Karpas-422 (cell line): ENCODE data around the gene GRAP2. TPM values are rescaled to one million over a fixed set of nuclear protein-coding genes. Genes with fewer than 3 reads are reported as not detected.

ENCODE experiments used
- DNase-seq: peaks from one replicate; pipeline ENCODE4 v3.0.0-alpha.2; 2015
- H2AFZ ChIP-seq: fragments of 200-600 bp; sonication (generic); 2 replicates; pipeline ENCODE4 v1.6.1; 2014; ENCODE audit warnings: antibody characterized with exemption, low read length, mixed read lengths
- H3K27ac ChIP-seq: fragments of 200-600 bp; sonication (generic); 2 replicates; pipeline ENCODE4 v1.5.1; 2014; ENCODE audit warnings: mild to moderate bottlenecking, low read length, moderate library complexity
- H3K27me3 ChIP-seq: fragments of 200-600 bp; sonication (generic); 2 replicates; pipeline ENCODE4 v1.6.1; 2014; ENCODE audit warnings: low read length, mixed read lengths
- H3K36me3 ChIP-seq: fragments of 200-600 bp; sonication (generic); 2 replicates; pipeline ENCODE4 v1.6.1; 2014; ENCODE audit warnings: low read length, mixed read lengths; ENCODE audit not compliant: insufficient read depth
- H3K4me1 ChIP-seq: fragments of 200-600 bp; sonication (generic); 2 replicates; pipeline ENCODE4 v1.6.1; 2014; ENCODE audit warnings: mild to moderate bottlenecking, low read length, mixed read lengths
- H3K4me2 ChIP-seq: fragments of 200-600 bp; sonication (generic); 2 replicates; pipeline ENCODE4 v1.6.1; 2014; ENCODE audit warnings: low read length, low read depth, mild to moderate bottlenecking; ENCODE audit not compliant: poor library complexity, severe bottlenecking
- H3K4me3 ChIP-seq: fragments of 200-600 bp; sonication (generic); 2 replicates; pipeline ENCODE4 v1.5.1; 2014; ENCODE audit warnings: mild to moderate bottlenecking, antibody characterized with exemption, low read length, mixed read lengths
- H3K79me2 ChIP-seq: fragments of 200-600 bp; sonication (generic); 2 replicates; pipeline ENCODE4 v1.6.1; 2014; ENCODE audit warnings: mild to moderate bottlenecking, low read length, mixed read lengths
- H3K9ac ChIP-seq: fragments of 200-600 bp; sonication (generic); 2 replicates; pipeline ENCODE4 v1.6.0; 2014; ENCODE audit warnings: low read length
- H3K9me2 ChIP-seq: fragments of 200-600 bp; sonication (generic), shearing (Covaris generic); replicated peaks from 2 replicates; pipeline ENCODE4 v1.6.0; 2014; ENCODE audit warnings: mild to moderate bottlenecking, low read length, moderate library complexity; ENCODE audit not compliant: insufficient read depth
- H3K9me3 ChIP-seq: fragments of 300-700, 200-600 bp; sonication (generic); 2 replicates; pipeline ENCODE4 v1.6.1; 2014; ENCODE audit warnings: low read length, mixed read lengths
- H4K20me1 ChIP-seq: fragments of 200-600 bp; sonication (generic); 2 replicates; pipeline ENCODE4 v1.6.1; 2014; ENCODE audit warnings: mild to moderate bottlenecking, antibody characterized with exemption, low read length, low read depth; ENCODE audit not compliant: insufficient read depth
- total RNA-seq: library from RNA; depleted of rRNA; stranded (reverse); fragments of >200 nt; shearing (Covaris generic); gene quantifications from 2 replicates; pipeline ENCODE4 v1.2.3, GENCODE V29; 2014; ENCODE audit warnings: low replicate concordance

GRAP2 gene
- total RNA-seq, 1 experiment from 2014 or later = not detected

GRCh38 chr22:40009951-40010671 is 109.2 kb downstream of the GRAP2 start:
- H3K27me3 ChIP-seq = no peaks in the 10 kb centered on the region
- H3K4me3 ChIP-seq = no peak overlapping the region
- H3K9ac ChIP-seq = no peak overlapping the region
- no peaks in the 10 kb centered on the region for H4K20me1 ChIP-seq
- H3K36me3 ChIP-seq = no peaks in the 10 kb centered on the region
- DNase-seq = no peak
- no peaks in the 10 kb centered on the region for H3K9me2 ChIP-seq
- H3K79me2 ChIP-seq = no peaks in the 10 kb centered on the region
- no peak overlapping the region for H2AFZ ChIP-seq
- H3K4me2 ChIP-seq = no peak overlapping the region
- no peaks in the 10 kb centered on the region for H3K9me3 ChIP-seq
- H3K27ac ChIP-seq = no peak overlapping the region
- H3K4me1 ChIP-seq = no peaks in the 10 kb centered on the region

GRCh38 chr22:40010746-40011145 is 109.9 kb downstream of the GRAP2 start:
- Histone ChIP-seq H3K9me2 (no peaks in the 10 kb centered on the region), H2AFZ (no peak overlapping the region), H4K20me1 (no peaks in the 10 kb centered on the region), H3K79me2 (no peaks in the 10 kb centered on the region), H3K27ac (no peak overlapping the region), H3K9me3 (no peaks in the 10 kb centered on the region), H3K4me2 (no peak overlapping the region), H3K27me3 (no peaks in the 10 kb centered on the region), H3K36me3 (no peaks in the 10 kb centered on the region), H3K9ac (no peak overlapping the region), H3K4me3 (no peak overlapping the region), H3K4me1 (no peaks in the 10 kb centered on the region)
- DNase-seq = no peak

GRCh38 chr22:40014667-40015248 is 113.9 kb downstream of the GRAP2 start:
- Histone ChIP-seq H3K79me2 (no peaks in the 10 kb centered on the region), H3K27ac (no peak overlapping the region), H3K9me3 (no peaks in the 10 kb centered on the region)

GRCh38 chr22:40015358-40015976 is 114.6 kb downstream of the GRAP2 start:
- no peak for DNase-seq

More at GRCh38 chr22:40014667-40015248, 113.9 kb downstream of the GRAP2 start:
- H3K27me3 ChIP-seq = no peaks in the 10 kb centered on the region
- no peak overlapping the region for H3K4me3 ChIP-seq
- H3K9ac ChIP-seq = no peak overlapping the region
- DNase-seq = no peak
- H3K4me2 ChIP-seq = no peak overlapping the region
- H3K9me2 ChIP-seq = no peaks in the 10 kb centered on the region
- H3K36me3 ChIP-seq = no peaks in the 10 kb centered on the region
- no peaks in the 10 kb centered on the region for H3K4me1 ChIP-seq
- no peaks in the 10 kb centered on the region for H4K20me1 ChIP-seq
- H2AFZ ChIP-seq = no peak overlapping the region

GRCh38 chr22:40018051-40018450 is 117.2 kb downstream of the GRAP2 start:
- no peak overlapping the region for H3K4me3 ChIP-seq
- no peaks in the 10 kb centered on the region for H3K79me2 ChIP-seq
- H3K9me3 ChIP-seq = no peaks in the 10 kb centered on the region
- H3K9ac ChIP-seq = no peak overlapping the region
- no peaks in the 10 kb centered on the region for H4K20me1 ChIP-seq
- no peaks in the 10 kb centered on the region for H3K9me2 ChIP-seq
- H3K4me1 ChIP-seq = no peaks in the 10 kb centered on the region
- H2AFZ ChIP-seq = no peak overlapping the region
- no peak overlapping the region for H3K27ac ChIP-seq
- H3K4me2 ChIP-seq = no peak overlapping the region
- no peaks in the 10 kb centered on the region for H3K36me3 ChIP-seq
- no peak for DNase-seq
- H3K27me3 ChIP-seq = no peaks in the 10 kb centered on the region

More at GRCh38 chr22:40015358-40015976, 114.6 kb downstream of the GRAP2 start:
- Histone ChIP-seq H3K4me1 (no peaks in the 10 kb centered on the region), H3K4me3 (no peak overlapping the region), H3K9me2 (no peaks in the 10 kb centered on the region), H3K79me2 (no peaks in the 10 kb centered on the region), H4K20me1 (no peaks in the 10 kb centered on the region), H3K27ac (no peak overlapping the region), H3K9ac (no peak overlapping the region), H3K27me3 (no peaks in the 10 kb centered on the region), H2AFZ (no peak overlapping the region), H3K9me3 (no peaks in the 10 kb centered on the region), H3K36me3 (no peaks in the 10 kb centered on the region), H3K4me2 (no peak overlapping the region)

- Histone ChIP-seq H3K79me2 (no peaks in the 10 kb centered on the region), H2AFZ (no peak overlapping the region), H3K4me3 (no peak overlapping the region), H3K9me2 (no peaks in the 10 kb centered on the region), H3K27ac (no peak overlapping the region), H4K20me1 (no peaks in the 10 kb centered on the region), H3K4me2 (no peak overlapping the region), H3K9ac (no peak overlapping the region), H3K36me3 (no peaks in the 10 kb centered on the region), H3K27me3 (no peaks in the 10 kb centered on the region), H3K9me3 (no peaks in the 10 kb centered on the region), H3K4me1 (peaks cover 5% of the 10 kb centered on the region)
- no peak for DNase-seq
Measured at GRCh38 chr22:40019100-40019499, 118.2 kb downstream of the GRAP2 start.

GRCh38 chr22:40020956-40021355 is 120.1 kb downstream of the GRAP2 start:
- Histone ChIP-seq H4K20me1 (no peaks in the 10 kb centered on the region), H3K9me3 (no peaks in the 10 kb centered on the region), H3K27ac (no peak overlapping the region), H3K27me3 (no peaks in the 10 kb centered on the region), H3K9ac (no peak overlapping the region), H3K4me2 (no peak overlapping the region), H3K9me2 (no peaks in the 10 kb centered on the region), H3K4me3 (no peak overlapping the region), H3K36me3 (no peaks in the 10 kb centered on the region), H3K4me1 (peaks cover 24% of the 10 kb centered on the region), H3K79me2 (no peaks in the 10 kb centered on the region), H2AFZ (no peak overlapping the region)
- DNase-seq = no peak

- H3K36me3 ChIP-seq = no peaks in the 10 kb centered on the region
- no peaks in the 10 kb centered on the region for H3K79me2 ChIP-seq
- peaks cover 29% of the 10 kb centered on the region for H3K4me1 ChIP-seq
- no peak overlapping the region for H2AFZ ChIP-seq
- H3K4me3 ChIP-seq = no peak overlapping the region
- no peak for DNase-seq
- H3K27me3 ChIP-seq = no peaks in the 10 kb centered on the region
- H3K9me2 ChIP-seq = no peaks in the 10 kb centered on the region
- no peaks in the 10 kb centered on the region for H4K20me1 ChIP-seq
- no peak overlapping the region for H3K27ac ChIP-seq
- H3K4me2 ChIP-seq = no peak overlapping the region
- no peaks in the 10 kb centered on the region for H3K9me3 ChIP-seq
- no peak overlapping the region for H3K9ac ChIP-seq
Measured at GRCh38 chr22:40021401-40022000, 120.6 kb downstream of the GRAP2 start.
